Stomach (tissue), 4 donors: ENCODE data around the gene YWHAB.

ENCODE experiments used
- CTCF ChIP-seq, 7 experiments: fragments of 450-650 bp in 4 of 7; fragments of 200-600 bp in 3 of 7; sonication (generic) in 3 of 7; IDR thresholded peaks; one replicate each; pipeline ENCODE4 v1.5.1; 2016 to 2019; ENCODE audit warnings: antibody characterized with exemption in 7 of 7, control low read depth in 2 of 7, mild to moderate bottlenecking in 1 of 7
- POLR2A ChIP-seq, 4 donors: fragments of 450-650 bp; IDR thresholded peaks; one replicate each; pipeline ENCODE4 v1.6.1; 2016; ENCODE audit warnings: antibody characterized with exemption in 4 of 4, control low read depth in 2 of 4, mild to moderate bottlenecking in 1 of 4, moderate library complexity in 1 of 4

- no peak for TF ChIP-seq CTCF (IDR thresholded peaks at IDR 0.05)
- no peak for TF ChIP-seq POLR2A (IDR thresholded peaks at IDR 0.05)
These were observed 37.1 kb upstream of the YWHAB start for GRCh38 chr20:44848254-44849015.
